Kidney tubule cell (primary cell): ENCODE measurements around the gene E2F8.

Source experiments
- DNase-seq: peaks from one replicate; pipeline ENCODE4 v3.0.0-alpha.2; 2018; ENCODE audit warnings: low spot score

E2F8 gene

DNA sequence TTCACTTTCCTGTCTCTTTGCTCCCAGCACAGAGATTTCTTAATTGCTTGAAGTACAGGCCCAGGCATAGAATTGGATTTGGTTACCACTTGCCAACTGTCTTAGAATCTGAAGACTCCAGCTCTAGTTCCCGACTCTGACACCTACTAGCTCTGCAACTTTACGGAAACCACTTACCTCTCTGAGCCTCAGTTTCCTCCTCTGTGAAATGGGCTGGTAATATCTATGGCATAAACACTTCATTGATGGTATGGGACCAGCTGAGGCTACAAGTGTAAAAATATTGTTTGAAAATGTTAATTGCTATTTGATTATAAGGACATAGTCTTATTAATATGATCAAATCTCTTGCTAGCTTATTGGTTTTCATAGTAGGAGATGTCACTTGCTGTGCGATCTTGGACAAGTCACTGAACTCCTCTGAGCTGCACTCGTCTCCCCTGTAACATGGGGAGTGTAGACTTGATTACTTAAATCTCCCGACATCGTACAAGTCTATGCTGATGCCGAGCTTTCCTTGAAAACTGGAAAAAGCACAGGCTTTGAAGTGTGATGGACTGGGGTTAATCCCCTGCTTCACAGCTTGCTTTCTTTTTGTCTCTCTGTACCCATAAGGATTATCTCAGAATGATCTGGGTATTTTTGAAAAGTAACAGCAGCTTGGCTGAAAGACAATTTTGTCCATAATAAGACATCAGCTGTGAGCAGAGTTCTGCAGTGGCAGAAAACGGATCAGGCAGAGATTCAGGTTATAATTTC lies 11.8 kb upstream of the E2F8 start:
- DNase-seq = no peak

DNA sequence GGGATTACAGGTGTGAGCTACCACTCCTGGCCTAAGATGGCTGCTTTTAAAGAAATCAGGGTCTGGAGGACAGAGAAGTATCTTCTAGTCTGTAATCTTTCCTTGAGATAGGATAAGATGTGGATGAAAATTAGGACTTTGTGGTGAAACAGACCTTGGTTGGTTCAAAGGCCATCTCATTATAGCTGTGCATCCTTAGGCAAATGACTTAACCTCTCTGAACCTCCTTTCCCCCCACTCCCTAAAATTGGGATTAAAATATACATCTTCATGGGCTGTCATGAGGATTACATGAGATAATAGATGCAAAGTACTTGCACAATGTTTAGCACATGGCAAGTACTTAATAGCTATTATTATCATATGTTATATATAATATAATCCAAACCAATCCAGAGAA lies 10.8 kb upstream of the E2F8 start:
- no peak for DNase-seq

DNA sequence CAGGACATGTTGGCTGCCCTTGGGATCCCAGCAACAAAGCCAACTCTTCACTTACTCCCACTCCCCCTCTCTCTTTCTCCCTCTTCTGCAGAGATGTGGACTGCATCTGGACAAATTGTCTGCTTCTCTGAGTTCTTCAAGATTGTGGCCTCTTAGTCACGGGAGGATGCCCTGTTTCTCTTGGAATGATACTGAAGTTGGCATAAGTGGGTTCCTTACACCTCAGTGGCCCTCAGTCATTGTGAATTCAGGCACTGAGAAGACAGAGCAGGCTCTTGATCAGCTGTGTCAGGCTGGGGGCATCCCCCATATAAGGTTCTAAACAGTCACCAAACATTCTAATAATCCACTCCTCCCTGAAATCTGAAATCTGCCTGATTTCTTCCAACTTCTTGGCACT lies 6.1 kb upstream of the E2F8 start:
- DNase-seq = no peak

DNA sequence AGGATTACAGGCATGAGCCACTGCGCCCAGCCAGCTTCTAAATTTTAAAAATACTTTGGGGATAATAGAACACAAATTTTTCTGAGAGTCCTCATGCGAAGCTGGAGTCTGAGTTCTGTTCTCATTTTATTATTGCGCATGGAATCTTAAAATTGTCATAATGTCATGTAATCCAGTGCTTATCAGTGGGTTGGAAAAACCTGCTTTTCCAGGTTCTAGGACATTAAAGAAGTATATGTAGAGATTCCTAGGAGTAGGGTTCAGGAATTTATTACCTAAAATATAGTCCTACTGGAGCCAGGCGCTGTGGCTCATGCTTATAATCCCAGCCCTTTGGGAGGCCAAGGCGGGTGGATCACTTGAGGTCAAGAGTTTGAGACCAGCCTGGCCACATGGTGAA lies 4.6 kb upstream of the E2F8 start:
- DNase-seq = no peak

DNA sequence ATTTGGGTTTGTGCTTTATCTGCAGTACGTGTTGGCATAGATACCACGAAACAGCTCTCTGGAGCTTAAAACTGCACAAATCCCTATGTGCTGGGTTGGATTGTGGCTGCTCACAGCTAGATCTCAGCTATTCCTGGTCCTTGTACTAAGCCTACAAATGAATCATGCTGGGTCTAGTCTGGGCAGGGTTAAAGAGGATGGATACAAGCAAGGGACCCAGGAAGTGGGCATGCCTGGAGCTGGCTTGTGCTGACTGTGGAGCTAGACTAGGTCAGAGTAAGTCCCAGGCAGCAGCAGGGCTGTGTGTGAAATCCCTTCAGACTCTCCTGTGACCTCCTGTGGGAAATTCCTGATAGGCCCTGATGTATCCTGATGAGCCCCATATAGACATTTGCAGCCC lies 3.9 kb upstream of the E2F8 start:
- DNase-seq = peak; percentile 75

DNA sequence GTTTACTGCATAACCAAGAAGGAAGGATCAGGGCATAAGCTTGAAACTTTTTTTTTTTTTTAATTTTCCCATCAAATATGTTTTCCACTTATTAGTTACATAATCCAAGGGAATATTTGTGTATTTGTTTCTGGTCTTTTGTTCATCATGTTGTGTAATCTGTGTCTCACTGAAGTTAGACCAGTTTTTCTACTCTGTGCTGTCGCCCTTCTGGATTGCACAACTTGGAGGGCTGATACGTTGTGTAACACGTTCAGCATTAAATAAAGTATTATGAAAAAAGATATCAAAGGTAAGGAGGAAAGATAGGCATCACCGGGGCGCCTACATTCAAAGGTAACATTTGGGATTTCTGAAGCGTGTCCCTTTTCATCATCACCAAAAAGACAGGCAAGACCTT lies 3.3 kb upstream of the E2F8 start:
- DNase-seq = no peak

DNA sequence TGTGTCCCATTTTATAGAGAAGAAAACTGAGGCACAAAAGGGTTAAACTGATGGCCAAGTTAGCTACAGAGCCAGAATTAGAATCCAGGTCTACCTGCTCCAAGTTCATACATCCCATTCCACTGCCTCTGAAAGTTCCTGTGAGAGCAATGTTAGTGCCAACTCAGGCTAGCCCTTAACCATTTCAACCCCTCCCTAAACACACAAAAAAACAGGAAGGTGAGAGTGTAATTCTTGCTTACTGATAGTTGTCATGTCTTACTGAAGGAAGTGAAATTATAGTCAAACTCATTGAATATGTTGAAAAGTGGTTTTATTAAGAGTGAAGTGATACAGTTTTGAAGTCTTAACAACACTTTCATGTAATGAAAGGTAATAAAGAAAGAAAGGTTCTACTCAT lies 2.9 kb upstream of the E2F8 start:
- no peak for DNase-seq

DNA sequence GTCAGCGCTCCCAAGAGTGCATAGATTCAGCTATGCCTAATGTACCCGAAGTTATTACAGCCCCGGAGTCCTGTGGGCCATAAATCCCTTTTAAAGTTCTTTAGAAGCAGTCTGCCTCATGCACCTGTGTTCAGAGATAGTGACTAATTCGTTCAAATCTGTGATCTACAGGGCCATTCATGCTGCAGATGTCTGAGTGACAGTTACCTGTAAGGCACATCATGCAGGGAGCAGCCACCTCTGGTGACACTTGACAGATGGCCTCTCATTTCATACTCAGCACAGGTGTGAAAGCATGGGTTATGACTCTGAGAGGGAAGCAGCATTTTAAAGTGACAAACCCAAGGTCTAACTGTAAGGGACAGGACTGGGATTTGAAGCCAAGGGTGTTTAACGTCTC lies 2.4 kb upstream of the E2F8 start:
- DNase-seq = no peak

DNA sequence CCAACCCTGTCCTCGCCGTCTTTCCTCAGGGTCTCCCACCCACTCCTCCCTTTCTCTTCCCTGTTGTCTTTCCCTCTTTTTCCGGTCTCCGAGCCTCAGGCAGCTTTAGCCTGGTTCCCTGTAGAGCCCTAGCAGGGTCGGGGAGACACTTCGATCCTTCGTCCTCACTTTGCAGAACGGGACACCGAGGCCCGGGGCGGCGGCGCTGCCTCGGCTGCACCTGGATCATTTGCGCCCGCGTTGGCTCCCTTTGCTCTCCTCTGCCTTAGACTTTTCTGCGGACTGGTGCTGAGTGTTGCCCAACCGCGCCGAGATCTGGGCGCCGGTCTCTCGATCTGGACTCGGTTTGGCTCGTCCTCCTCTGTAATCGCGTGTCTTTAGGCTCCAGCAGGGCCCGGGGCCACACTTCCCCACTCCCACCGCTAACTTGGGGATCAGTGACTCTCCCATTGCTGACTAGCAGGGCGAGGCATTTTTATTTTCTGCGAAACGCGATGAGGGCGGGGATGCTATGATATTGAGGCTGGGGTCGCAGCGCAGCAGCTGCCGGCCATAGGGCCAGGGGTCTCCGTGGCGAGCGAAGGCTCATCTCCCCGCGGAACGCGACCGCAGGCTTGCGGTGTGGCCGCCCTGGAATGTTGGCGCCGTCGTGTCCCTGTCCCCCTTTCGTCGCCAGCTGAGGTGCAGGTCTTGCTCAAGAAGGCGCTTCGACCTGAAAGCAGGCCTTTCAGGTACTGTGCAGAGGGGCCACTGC lies 1.6 kb upstream of the E2F8 start:
- DNase-seq = no peak

DNA sequence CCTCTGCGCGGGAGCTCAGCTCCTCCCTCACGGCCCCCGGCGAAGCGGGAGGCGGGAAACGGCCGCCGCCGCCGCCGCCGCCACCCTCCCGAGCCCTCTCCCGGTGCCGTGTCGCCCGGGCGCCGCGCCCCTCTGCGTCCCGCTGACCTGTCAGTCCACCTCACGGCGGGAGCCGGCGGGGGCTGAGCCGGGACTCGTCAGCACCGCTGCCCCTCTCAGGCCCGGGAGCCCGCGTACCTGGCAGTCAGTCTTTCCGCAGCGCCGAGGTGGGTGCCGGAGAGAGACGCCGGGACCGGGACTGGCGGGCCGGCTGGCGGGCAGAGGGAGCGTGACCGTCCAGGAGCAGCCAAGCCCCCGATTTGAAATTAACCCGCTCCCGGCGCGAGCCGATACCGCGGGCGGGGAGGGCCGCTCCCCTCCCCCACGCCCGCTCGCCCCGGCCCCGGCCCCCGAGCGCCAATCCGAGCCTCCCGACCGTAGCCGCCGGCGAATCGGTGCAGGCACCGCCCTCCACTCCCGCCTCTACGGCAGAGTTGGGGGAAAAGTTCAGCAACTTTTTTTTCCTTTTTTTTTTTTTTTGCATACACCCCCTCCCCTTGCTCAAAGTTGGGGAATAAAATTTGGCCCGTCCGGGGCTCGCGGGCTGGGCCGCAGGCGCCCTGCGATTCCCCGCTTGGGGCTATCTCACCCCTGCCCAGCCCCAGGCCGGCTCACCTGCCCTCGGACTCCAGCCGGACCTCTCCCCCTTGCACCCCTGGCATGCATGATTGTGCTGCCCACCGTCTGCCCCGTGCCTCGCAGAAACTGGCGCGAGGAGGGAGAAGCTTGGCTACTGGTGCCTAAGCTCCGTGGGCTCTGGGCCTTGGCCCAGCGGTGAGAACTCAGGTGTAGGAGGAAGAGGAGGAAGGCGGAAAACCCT lies 774 bp upstream of the E2F8 start:
- peak; percentile 48 for DNase-seq

DNA sequence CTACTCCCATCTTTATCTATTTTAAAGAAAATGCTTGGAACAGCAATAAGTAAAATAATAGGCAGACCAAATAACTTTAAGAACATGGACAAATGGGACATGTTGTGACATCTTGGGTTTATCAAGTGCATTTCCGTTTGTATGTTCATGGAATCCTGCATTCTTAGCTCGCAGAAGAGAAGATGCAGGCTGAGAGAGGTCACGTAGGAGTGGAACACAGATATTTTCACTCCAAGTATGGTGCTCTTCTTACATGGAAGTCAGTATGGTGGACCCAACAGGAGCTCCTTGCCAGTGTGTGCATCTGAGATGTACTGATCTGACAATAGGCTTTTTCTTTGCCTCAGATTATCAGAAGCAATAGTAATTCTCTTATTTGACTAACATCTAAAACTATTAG lies 1.7 kb downstream of the E2F8 start:
- DNase-seq = no peak

DNA sequence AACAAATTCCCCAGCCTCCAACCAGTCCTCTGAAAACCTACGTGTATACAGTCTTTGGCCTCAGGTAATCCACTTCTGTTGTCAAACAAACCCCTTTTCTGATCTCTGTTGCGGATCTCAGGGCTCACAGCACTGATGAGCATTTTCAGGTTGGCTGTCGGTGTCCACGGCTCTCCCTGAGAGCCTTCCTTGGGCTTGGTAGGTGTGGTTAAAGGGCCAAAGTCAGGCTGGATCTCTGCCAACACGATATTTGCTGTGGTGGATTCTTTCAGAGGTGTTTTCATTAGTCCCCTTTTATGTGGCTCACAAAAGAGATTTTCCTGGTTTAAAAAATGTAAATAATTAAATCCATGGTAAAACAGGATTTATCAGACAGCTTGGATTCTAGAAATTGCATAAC lies 2.9 kb downstream of the E2F8 start:
- DNase-seq = no peak

DNA sequence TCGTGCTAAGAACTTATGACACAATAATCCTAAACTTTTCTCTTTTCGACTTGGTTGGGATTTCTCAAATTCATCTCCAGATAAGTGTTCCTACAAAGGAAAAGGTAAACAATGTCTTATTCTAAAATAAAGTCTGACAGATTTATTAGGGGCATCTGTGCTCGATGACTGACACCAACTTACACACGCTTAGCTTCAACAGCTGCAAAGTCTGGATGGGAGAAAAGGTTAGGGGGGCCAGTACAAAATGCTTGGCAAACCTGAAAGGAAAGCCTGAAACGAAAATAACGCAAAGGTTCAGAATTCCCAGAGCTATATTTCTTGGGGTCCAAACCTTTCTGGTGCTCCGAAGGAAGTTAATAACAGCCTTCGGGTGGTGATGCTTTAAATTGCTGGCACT lies 3.4 kb downstream of the E2F8 start:
- no peak for DNase-seq

DNA sequence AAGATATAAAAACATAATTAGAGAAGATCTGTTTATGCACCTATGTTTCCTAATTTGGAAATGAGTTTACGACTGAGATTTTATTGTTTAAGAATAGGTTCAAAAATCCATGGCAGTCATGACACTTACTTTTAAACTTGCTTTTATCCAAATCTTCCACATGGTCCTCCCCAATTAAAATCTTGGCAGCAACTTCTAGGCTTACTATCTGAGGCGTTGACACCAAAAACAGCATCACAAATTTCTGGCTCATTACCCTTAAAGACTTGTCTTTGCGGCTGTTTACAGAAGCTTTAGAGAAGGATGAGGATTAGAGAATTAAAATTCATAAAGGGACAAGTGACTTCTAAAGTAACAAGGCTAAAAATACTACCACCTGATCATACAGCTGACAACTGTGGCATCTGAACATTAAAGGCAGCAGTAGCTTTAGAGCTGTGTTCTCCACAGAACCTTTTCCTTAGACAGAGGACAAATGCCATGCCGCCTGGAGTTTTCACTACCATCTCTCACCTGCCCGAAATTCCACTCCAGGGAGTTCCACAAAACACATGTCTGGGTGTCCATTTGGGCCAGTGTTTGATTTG lies 6.4 kb downstream of the E2F8 start:
- no peak for DNase-seq

DNA sequence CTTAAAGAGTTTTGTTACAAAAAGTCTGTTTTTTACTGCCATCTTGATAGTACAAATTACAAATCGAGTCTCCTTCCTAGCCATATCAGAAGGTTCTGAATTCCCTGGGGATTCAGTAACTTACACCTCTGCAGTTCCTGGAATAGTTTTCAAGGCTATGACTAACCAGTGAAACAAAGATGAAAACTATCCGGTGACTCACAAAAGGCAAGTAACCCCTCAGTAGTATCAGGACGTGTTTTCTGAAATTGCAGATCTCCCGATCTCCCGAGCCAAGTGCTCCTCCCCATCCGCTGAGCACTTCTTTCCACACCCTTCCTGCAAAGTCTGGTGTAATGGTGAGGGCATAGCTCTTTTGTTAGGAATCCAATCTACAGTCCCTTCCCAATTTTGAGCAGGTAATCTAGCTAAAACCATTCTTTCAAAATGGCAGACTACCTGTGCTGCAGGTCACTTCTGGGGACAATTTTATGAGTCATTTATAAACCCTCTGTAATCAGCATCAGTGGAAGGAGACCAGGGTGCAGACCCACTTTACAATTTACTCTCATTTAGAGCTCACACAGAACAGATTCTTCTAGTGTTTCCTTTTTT lies 7.7 kb downstream of the E2F8 start:
- DNase-seq = peak; percentile 88

DNA sequence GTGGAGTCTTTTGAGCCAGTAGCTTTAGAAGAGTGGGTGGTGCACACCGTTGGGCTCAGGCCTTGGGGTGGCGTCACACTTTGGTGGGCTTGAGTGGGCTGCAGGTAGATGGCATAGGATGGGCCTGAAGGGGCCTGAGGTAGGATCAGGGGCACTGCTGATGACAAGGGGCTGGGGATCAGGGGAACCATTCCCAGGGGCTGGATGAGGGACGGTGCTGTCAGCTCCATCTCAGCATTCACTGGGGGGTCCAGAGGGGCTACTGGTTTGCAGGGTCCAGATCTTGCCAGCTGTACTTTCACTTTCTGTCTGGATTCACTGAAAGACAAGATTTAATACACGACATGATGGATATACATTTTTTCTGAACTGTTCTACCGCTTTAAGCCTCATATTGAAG lies 11.1 kb downstream of the E2F8 start:
- DNase-seq = no peak

DNA sequence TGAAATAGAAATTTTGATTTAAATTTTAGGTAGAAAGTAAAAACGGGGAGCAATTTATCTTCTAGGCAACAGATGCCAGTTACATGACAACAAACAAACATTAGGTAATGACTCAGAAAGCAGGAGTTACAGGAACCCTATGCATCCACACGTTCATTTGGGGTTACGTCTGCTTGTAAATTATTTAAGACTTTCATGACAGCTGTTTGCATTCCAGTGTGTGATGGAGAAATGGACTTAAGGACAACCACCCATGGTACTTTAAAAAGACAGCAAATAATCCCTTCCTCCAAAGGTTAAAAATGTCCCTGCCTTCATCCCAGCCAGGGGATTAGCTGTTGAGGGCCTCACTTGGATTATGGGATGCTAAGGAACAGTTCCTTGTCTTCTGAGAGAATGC lies 11.8 kb downstream of the E2F8 start:
- no peak for DNase-seq

DNA sequence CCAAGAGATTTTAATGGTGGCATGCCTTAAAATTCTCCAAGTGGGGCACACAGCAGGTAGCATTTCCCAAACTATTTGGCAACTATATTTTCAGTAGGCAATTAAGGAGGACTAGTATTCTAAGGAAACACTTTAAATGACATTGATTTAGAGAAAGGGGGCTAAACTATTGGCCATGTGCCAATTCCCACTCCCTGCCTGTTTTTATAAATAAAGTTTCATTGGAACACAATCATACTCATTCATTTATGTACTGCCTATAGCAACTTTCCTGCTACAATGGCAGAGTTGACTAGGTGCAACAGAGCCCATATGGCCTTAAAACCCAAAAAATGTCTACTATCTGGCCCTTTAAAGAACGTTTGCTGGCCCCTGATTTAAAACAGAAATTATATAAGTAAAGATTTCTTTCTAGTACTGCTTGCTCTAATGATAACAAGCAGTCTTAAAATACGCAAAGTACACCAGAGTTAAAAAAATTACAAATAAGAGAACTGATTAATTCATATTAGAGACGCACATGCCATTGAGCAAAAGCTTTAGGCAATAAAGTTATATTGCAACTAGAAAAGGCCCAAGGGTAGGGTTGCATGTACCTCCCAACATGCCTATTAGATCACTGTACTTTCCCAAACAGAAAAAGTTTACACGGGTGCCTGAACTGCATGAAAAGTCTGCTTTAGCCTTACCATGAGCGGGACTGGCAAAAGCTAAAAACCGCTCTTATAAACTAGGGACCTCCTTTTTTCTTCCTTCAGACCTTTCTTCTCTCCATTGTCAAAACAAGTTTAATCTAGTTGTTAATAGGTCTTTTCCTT lies 14.2 kb downstream of the E2F8 start:
- DNase-seq = no peak

DNA sequence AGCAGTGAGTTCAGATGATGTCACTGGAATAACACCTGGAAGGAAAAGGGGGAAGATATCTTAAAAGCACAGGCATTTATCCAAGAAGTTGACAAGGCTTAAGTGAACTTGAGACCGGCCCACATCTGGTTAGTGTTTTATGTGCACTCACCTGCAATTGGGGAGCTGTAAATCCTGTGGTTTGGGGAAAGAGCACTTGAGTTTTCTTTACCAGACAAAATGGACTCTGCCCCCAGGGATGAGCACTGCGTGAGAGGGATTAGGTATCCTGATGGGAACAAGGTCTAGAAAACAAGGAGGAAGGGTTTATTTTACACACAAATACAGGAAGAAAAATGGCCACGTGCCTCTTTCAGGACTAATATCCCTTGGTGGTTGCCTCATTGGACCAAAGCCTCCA lies 15.2 kb downstream of the E2F8 start:
- DNase-seq = no peak

DNA sequence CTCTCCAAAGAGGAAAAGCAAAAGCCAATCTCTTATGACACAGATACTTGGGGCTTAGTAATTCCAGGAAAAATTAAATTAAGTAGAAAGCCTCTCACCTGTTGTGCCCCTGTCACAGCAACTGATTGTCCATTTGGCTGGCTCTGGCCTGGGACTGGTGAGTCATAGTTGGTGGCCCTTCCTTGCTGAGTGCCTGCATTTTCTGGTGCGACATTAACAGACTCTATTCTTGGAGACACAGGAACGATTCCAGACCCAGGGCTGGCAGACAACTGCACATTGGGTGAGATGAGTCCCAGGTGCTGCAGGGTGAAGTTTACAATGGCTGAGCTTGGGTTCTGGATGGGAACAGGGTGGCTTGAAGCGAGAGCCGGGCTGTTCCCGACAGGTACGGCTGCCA lies 15.6 kb downstream of the E2F8 start:
- no peak for DNase-seq
